Measurements from ENCODE around the gene ZAR1L.

ZAR1L gene

DNA sequence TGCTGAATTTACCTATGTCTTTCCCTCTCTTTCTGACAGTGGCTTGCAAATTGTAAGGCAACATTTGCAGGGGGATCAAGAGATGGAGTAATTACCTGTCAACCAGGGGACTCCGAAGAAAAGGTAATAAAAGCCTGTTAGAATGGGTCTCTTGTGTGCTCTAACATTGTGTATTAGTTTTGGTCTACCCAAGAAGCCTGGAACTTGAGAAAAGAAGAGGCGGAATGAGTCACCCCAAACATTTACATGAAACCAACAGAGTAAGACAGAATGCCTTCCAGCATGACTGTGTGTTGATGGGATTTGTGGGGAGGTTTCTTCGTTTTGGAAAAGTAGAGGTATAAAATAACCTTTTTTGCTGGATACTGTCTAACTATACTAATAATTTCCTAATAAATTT lies 36.7 kb downstream of the ZAR1L start:
- 90 to 100% methylated on average over 1 of the region's 3 CpGs for WGBS, 2 experiments
- H3K9me3 ChIP-seq (ENCODE audit: control insufficient read depth, low read length): no peaks in the 10 kb centered on the region
- no peaks in the 10 kb centered on the region for H3K27me3 ChIP-seq (ENCODE audit: control insufficient read depth, insufficient read depth, low read length, poor library complexity, severe bottlenecking)
- H3K27ac ChIP-seq (ENCODE audit: insufficient read depth, low read depth, low read length, poor library complexity, severe bottlenecking): no peak overlapping the region
- no peak overlapping the region for H3K4me3 ChIP-seq (ENCODE audit: insufficient read depth, low read depth, low read length)
- H3K4me1 ChIP-seq (ENCODE audit: control insufficient read depth, insufficient read depth, low read length): no peaks in the 10 kb centered on the region
- peaks cover 3% of the 10 kb centered on the region for H3K36me3 ChIP-seq (ENCODE audit: control insufficient read depth, insufficient read depth, low read length)

DNA sequence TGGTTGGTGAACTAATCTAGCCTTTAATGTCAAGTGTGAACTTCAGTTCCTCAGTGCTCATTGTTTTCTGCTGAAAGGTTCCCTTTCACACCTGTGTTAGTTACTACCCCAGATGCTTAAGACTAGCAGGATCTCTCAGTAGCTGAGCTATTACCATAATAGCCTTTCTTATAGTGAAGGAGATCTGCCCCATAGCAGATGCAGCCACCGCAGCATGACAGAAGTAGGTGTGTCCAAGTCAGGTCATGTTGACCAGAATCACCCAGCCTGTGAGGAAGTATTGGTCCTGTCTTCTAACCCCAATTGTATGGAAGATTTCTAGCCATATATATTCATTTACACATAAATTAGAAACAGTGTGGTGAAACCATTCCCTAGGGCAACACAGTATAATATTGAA lies 37.3 kb downstream of the ZAR1L start:
- 50 to 58% methylated on average over 1 of the region's 1 CpG for WGBS, 2 experiments
- H3K36me3 ChIP-seq (ENCODE audit: control insufficient read depth, insufficient read depth, low read length): peaks cover 3% of the 10 kb centered on the region
- no peaks in the 10 kb centered on the region for H3K27me3 ChIP-seq (ENCODE audit: control insufficient read depth, insufficient read depth, low read length, poor library complexity, severe bottlenecking)
- H3K4me1 ChIP-seq (ENCODE audit: control insufficient read depth, insufficient read depth, low read length): no peaks in the 10 kb centered on the region
- H3K4me3 ChIP-seq (ENCODE audit: insufficient read depth, low read depth, low read length): no peak overlapping the region
- no peak overlapping the region for H3K27ac ChIP-seq (ENCODE audit: insufficient read depth, low read depth, low read length, poor library complexity, severe bottlenecking)
- H3K9me3 ChIP-seq (ENCODE audit: control insufficient read depth, low read length): no peaks in the 10 kb centered on the region

DNA sequence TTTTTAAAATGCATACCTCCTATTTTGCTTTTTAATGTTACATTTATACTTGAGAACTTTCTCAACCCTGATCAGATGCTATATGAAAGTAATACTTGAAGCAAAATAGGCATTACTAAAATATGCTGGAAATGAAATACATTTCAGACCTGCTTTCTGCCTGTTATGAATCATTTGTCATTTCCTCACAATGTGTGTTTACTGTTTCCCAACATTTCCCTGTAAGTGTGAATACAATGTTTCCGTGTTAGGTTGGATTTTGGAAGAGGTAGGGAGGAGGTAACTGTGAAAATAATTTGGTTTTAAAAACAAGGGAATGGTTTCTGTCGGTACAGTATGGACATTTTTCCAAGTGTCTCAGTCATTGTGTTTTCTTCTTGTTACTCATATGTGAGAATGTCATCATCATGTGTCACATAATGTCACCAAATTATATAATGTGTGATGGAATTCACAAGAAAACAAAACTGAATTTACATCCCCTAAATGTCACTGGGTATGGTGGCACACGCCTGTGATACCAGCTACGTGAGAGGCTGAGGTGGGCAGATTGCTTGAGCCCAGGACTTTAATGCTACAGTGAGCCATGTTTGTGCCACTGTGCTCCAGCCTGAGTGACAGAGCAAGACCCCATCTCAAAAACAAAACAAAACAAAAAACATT lies 43.0 kb downstream of the ZAR1L start:
- Histone ChIP-seq H3K27ac (ENCODE audit: insufficient read depth, low read depth, low read length, poor library complexity, severe bottlenecking) (no peak overlapping the region), H3K9me3 (ENCODE audit: control insufficient read depth, low read length) (no peaks in the 10 kb centered on the region), H3K4me1 (ENCODE audit: control insufficient read depth, insufficient read depth, low read length) (no peaks in the 10 kb centered on the region), H3K27me3 (ENCODE audit: control insufficient read depth, insufficient read depth, low read length, poor library complexity, severe bottlenecking) (no peaks in the 10 kb centered on the region), H3K4me3 (ENCODE audit: insufficient read depth, low read depth, low read length) (no peak overlapping the region), H3K36me3 (ENCODE audit: control insufficient read depth, insufficient read depth, low read length) (peaks cover 3% of the 10 kb centered on the region)
- 90 to 98% methylated on average over 4 of the region's 4 CpGs for WGBS, 2 experiments

DNA sequence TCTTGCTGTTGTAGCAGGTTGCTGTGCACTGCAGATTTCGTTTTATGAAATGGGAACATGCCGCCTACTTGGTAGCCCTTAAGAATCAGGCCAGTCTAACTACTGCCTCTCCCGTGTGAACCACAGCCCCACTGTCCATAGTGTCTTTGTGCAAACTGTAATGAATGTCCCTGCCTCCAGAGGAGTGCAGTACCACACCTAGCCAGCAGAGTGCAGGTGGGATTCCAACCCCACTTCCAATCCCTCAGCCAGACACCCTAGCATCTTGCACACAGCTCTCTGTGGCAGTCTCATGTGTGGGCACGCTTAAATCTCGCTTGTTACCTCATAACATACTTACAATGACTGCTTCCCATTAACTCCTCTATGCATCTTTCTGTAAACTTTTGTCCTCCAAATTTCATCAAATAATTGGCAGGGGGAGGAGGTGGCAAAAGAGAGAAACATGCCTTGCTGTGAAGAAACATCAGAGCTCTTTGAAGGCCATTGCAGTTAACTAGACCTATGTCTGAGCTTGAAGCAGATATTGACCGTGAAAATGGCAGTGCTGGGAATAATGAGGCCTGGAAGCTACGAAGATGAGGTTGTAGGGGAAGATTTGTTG lies 47.2 kb downstream of the ZAR1L start:
- Histone ChIP-seq H3K27ac (ENCODE audit: insufficient read depth, low read depth, low read length, poor library complexity, severe bottlenecking) (no peak overlapping the region), H3K4me1 (ENCODE audit: control insufficient read depth, insufficient read depth, low read length) (no peaks in the 10 kb centered on the region), H3K9me3 (ENCODE audit: control insufficient read depth, low read length) (no peaks in the 10 kb centered on the region), H3K4me3 (ENCODE audit: insufficient read depth, low read depth, low read length) (no peak overlapping the region), H3K27me3 (ENCODE audit: control insufficient read depth, insufficient read depth, low read length, poor library complexity, severe bottlenecking) (no peaks in the 10 kb centered on the region), H3K36me3 (ENCODE audit: control insufficient read depth, insufficient read depth, low read length) (no peaks in the 10 kb centered on the region)
- WGBS, 2 experiments: 86% methylated on average over 6 to 7 of the region's 7 CpGs

DNA sequence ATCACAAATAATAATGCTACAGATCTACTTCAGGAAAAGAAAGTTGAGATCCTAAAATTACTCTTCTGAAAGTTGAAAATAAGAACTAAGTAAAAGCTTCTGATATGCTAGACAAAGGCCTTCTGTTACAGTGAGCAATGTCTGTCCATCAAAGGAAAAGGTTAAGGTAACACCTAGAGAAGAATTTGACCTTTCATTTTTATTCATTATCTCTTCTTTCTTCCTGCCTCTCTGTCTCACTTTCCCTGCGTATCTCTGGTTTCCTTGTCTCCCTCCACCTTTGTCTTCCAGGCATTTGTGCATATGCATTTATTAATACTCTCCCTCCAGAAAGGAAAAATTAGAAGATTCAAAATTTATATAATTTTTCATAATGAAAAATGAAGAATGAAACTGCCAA lies 49.0 kb downstream of the ZAR1L start:
- no peaks in the 10 kb centered on the region for H3K4me1 ChIP-seq (ENCODE audit: control insufficient read depth, insufficient read depth, low read length)

DNA sequence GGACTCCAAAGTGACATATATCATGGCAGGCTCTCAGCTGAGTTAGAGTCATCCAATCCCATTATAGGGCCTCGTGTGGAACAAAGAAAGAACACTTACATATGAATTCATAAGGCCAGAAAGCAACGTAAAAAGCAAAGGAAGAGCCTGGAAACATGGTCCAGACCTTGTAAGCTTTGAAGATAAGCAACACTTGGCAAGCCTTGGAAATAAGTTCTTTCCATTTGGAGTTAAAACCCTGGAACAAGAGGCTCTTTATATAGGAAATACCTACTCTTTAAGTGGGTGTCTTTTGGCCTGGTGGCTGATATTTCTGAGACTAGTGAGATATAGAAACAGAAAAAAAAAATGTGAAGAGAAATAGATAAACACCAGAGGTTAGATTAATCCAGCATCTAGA lies 49.4 kb downstream of the ZAR1L start:
- WGBS, 2 experiments: 89 to 92% methylated on average over 2 of the region's 2 CpGs
- no peaks in the 10 kb centered on the region for H3K36me3 ChIP-seq (ENCODE audit: control insufficient read depth, insufficient read depth, low read length)
- no peaks in the 10 kb centered on the region for H3K9me3 ChIP-seq (ENCODE audit: control insufficient read depth, low read length)

More for the DNA sequence above, 49.0 kb downstream of the ZAR1L start:
- Histone ChIP-seq H3K36me3 (ENCODE audit: control insufficient read depth, insufficient read depth, low read length) (no peaks in the 10 kb centered on the region), H3K9me3 (ENCODE audit: control insufficient read depth, low read length) (no peaks in the 10 kb centered on the region), H3K27ac (ENCODE audit: insufficient read depth, low read depth, low read length, poor library complexity, severe bottlenecking) (no peak overlapping the region), H3K27me3 (ENCODE audit: control insufficient read depth, insufficient read depth, low read length, poor library complexity, severe bottlenecking) (no peaks in the 10 kb centered on the region), H3K4me3 (ENCODE audit: insufficient read depth, low read depth, low read length) (no peak overlapping the region)
- WGBS, 2 experiments: 100% methylated on average over 1 of the region's 1 CpG

DNA sequence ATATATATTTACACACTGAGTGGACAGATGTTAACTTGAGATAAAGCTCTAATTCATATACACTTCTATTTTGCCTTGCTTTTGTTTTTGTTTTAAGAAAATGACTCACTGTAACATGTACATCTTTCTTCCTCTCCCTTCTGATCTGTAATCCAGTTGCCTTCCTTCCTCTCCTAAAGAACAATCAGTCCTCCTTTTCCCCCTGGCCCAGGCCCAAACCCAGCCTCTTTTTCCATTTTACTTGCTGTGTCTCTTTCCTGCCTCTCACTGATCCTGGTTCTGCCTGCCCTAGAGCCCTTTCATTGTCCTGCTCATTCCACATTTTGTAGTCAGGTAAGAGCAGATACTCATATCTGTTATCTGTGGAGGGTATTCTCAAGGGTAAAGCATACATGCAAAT lies 50.8 kb downstream of the ZAR1L start:
- Histone ChIP-seq H3K9me3 (ENCODE audit: control insufficient read depth, low read length) (no peaks in the 10 kb centered on the region), H3K4me3 (ENCODE audit: insufficient read depth, low read depth, low read length) (no peak overlapping the region), H3K27me3 (ENCODE audit: control insufficient read depth, insufficient read depth, low read length, poor library complexity, severe bottlenecking) (no peaks in the 10 kb centered on the region), H3K27ac (ENCODE audit: insufficient read depth, low read depth, low read length, poor library complexity, severe bottlenecking) (no peak overlapping the region), H3K4me1 (ENCODE audit: control insufficient read depth, insufficient read depth, low read length) (no peaks in the 10 kb centered on the region), H3K36me3 (ENCODE audit: control insufficient read depth, insufficient read depth, low read length) (no peaks in the 10 kb centered on the region)

More for the DNA sequence above, 49.4 kb downstream of the ZAR1L start:
- no peak overlapping the region for H3K27ac ChIP-seq (ENCODE audit: insufficient read depth, low read depth, low read length, poor library complexity, severe bottlenecking)
- no peaks in the 10 kb centered on the region for H3K4me1 ChIP-seq (ENCODE audit: control insufficient read depth, insufficient read depth, low read length)
- H3K27me3 ChIP-seq (ENCODE audit: control insufficient read depth, insufficient read depth, low read length, poor library complexity, severe bottlenecking): no peaks in the 10 kb centered on the region
- no peak overlapping the region for H3K4me3 ChIP-seq (ENCODE audit: insufficient read depth, low read depth, low read length)

DNA sequence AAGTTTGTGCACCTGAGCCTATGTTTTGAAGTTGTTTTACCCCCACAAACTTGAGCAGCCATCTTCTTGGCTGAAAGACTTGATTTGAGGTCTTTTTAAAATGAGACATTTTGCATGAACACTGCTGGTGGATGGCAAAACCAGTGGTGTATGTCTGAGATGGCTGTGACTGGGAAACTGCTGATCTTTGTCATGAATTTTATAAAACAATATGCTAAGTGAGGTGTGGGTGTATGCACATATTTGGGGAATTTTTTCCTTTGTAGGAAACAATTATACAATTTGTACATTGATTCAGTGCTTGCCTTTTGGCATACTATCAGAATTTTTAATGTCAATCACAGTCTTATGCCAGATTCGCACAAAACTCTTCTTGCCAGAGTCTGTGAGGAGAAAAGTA lies 52.5 kb downstream of the ZAR1L start:
- Histone ChIP-seq H3K4me1 (ENCODE audit: control insufficient read depth, insufficient read depth, low read length) (no peaks in the 10 kb centered on the region), H3K27me3 (ENCODE audit: control insufficient read depth, insufficient read depth, low read length, poor library complexity, severe bottlenecking) (no peaks in the 10 kb centered on the region), H3K9me3 (ENCODE audit: control insufficient read depth, low read length) (no peaks in the 10 kb centered on the region), H3K27ac (ENCODE audit: insufficient read depth, low read depth, low read length, poor library complexity, severe bottlenecking) (no peak overlapping the region), H3K4me3 (ENCODE audit: insufficient read depth, low read depth, low read length) (no peak overlapping the region), H3K36me3 (ENCODE audit: control insufficient read depth, insufficient read depth, low read length) (no peaks in the 10 kb centered on the region)
- WGBS, 2 experiments: no CpG with 5 or more reads among the region's 1 CpG

DNA sequence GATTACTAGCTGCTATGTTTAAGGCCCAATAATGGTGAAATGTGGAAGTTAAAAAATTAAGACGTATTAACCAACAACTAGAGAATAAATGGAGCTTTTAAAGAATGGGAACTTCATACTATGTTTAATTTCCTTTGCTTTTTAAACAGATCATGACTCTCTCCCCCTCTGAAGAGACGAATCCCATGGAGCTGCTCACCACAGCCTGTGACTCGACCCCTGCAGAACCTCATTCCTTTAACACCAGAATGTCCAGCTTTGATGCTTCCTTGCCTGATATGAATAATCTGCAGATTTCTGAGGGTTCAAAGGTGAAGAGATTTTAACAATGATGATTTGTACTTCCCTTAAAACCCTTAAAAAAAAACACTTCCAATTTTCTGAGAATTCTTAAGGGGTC lies 53.0 kb downstream of the ZAR1L start:
- Histone ChIP-seq H3K36me3 (ENCODE audit: control insufficient read depth, insufficient read depth, low read length) (no peaks in the 10 kb centered on the region), H3K9me3 (ENCODE audit: control insufficient read depth, low read length) (no peaks in the 10 kb centered on the region), H3K4me3 (ENCODE audit: insufficient read depth, low read depth, low read length) (no peak overlapping the region), H3K4me1 (ENCODE audit: control insufficient read depth, insufficient read depth, low read length) (no peaks in the 10 kb centered on the region), H3K27me3 (ENCODE audit: control insufficient read depth, insufficient read depth, low read length, poor library complexity, severe bottlenecking) (no peaks in the 10 kb centered on the region), H3K27ac (ENCODE audit: insufficient read depth, low read depth, low read length, poor library complexity, severe bottlenecking) (no peak overlapping the region)
- WGBS, 2 experiments: 80 to 92% methylated on average over 3 of the region's 3 CpGs

DNA sequence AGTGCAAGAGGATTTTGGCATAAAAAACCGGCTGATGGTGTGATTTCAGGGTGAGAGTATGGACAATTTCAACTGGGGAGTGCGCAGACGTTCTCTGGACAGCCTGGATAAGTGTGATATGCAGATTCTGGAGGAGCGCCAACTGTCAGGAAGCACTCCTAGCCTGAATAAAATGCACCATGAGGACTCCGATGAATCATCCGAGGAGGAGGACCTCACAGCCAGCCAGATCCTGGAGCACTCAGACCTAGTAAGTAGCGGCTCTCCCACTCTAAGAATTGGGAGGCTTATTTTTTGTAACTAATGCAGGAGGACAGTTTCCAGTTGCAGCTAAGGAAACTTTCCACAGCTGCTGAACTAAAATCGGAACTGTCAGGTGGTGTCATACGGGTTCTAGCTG lies 53.6 kb downstream of the ZAR1L start:
- no peaks in the 10 kb centered on the region for H3K9me3 ChIP-seq (ENCODE audit: control insufficient read depth, low read length)
- 94% methylated on average over 9 of the region's 9 CpGs for WGBS, 2 experiments
- H3K27ac ChIP-seq (ENCODE audit: insufficient read depth, low read depth, low read length, poor library complexity, severe bottlenecking): no peak overlapping the region
- no peak overlapping the region for H3K4me3 ChIP-seq (ENCODE audit: insufficient read depth, low read depth, low read length)
- no peaks in the 10 kb centered on the region for H3K36me3 ChIP-seq (ENCODE audit: control insufficient read depth, insufficient read depth, low read length)
- H3K27me3 ChIP-seq (ENCODE audit: control insufficient read depth, insufficient read depth, low read length, poor library complexity, severe bottlenecking): no peaks in the 10 kb centered on the region
- H3K4me1 ChIP-seq (ENCODE audit: control insufficient read depth, insufficient read depth, low read length): no peaks in the 10 kb centered on the region
